ENCODE data around the gene CABCOCO1.

The CABCOCO1 gene

GRCh38 chr10:61803269-61803668 is 140.5 kb downstream of the CABCOCO1 start:
- H3K27ac ChIP-seq (ENCODE audit: low read depth, low read length) = no peak overlapping the region
- H3K36me3 ChIP-seq (ENCODE audit: control insufficient read depth in 5 of 5, insufficient read depth in 5 of 5, low read length in 5 of 5) = no peaks in the 10 kb centered on the region
- H3K4me1 ChIP-seq (ENCODE audit: control insufficient read depth in 5 of 5, insufficient read depth in 5 of 5, low read length in 5 of 5) = no peaks in the 10 kb centered on the region
- no peaks in the 10 kb centered on the region for H3K9me3 ChIP-seq (ENCODE audit: control insufficient read depth in 5 of 5, low read length in 5 of 5)
- no peak overlapping the region for H3K4me3 ChIP-seq (ENCODE audit: low read depth in 1 of 5, low read length in 5 of 5)
- no peak overlapping the region for H3K9ac ChIP-seq (ENCODE audit: low read length in 5 of 5)
- H3K27me3 ChIP-seq (ENCODE audit: control insufficient read depth in 5 of 5, insufficient read depth in 4 of 5, low read length in 5 of 5) = no peaks in the 10 kb centered on the region

- no peak overlapping the region for H3K9ac ChIP-seq (ENCODE audit: low read length in 5 of 5)
- no peaks in the 10 kb centered on the region for H3K27me3 ChIP-seq (ENCODE audit: control insufficient read depth in 5 of 5, insufficient read depth in 4 of 5, low read length in 5 of 5)
- no peaks in the 10 kb centered on the region for H3K4me1 ChIP-seq (ENCODE audit: control insufficient read depth in 5 of 5, insufficient read depth in 5 of 5, low read length in 5 of 5)
- H3K4me3 ChIP-seq (ENCODE audit: low read depth in 1 of 5, low read length in 5 of 5) = no peak overlapping the region
- H3K36me3 ChIP-seq (ENCODE audit: control insufficient read depth in 5 of 5, insufficient read depth in 5 of 5, low read length in 5 of 5) = no peaks in the 10 kb centered on the region
- H3K9me3 ChIP-seq (ENCODE audit: control insufficient read depth in 5 of 5, low read length in 5 of 5) = no peaks in the 10 kb centered on the region
- no peak overlapping the region for H3K27ac ChIP-seq (ENCODE audit: low read depth, low read length)
These were observed 141.7 kb downstream of the CABCOCO1 start for GRCh38 chr10:61804414-61804813.

- Histone ChIP-seq H3K27me3 (ENCODE audit: control insufficient read depth in 5 of 5, insufficient read depth in 4 of 5, low read length in 5 of 5) (no peaks in the 10 kb centered on the region), H3K4me3 (ENCODE audit: low read depth in 1 of 5, low read length in 5 of 5) (no peak overlapping the region), H3K27ac (ENCODE audit: low read depth, low read length) (no peak overlapping the region), H3K9me3 (ENCODE audit: control insufficient read depth in 5 of 5, low read length in 5 of 5) (no peaks in the 10 kb centered on the region), H3K9ac (ENCODE audit: low read length in 5 of 5) (no peak overlapping the region), H3K36me3 (ENCODE audit: control insufficient read depth in 5 of 5, insufficient read depth in 5 of 5, low read length in 5 of 5) (no peaks in the 10 kb centered on the region), H3K4me1 (ENCODE audit: control insufficient read depth in 5 of 5, insufficient read depth in 5 of 5, low read length in 5 of 5) (no peaks in the 10 kb centered on the region)
These were observed 142.4 kb downstream of the CABCOCO1 start for GRCh38 chr10:61805091-61805490.

- no peak overlapping the region for H3K4me3 ChIP-seq (ENCODE audit: low read depth in 1 of 5, low read length in 5 of 5)
- H3K4me1 ChIP-seq (ENCODE audit: control insufficient read depth in 5 of 5, insufficient read depth in 5 of 5, low read length in 5 of 5) = no peaks in the 10 kb centered on the region
- H3K27ac ChIP-seq (ENCODE audit: low read depth, low read length) = no peak overlapping the region
- H3K36me3 ChIP-seq (ENCODE audit: control insufficient read depth in 5 of 5, insufficient read depth in 5 of 5, low read length in 5 of 5) = no peaks in the 10 kb centered on the region
- H3K27me3 ChIP-seq (ENCODE audit: control insufficient read depth in 5 of 5, insufficient read depth in 4 of 5, low read length in 5 of 5) = no peaks in the 10 kb centered on the region
- no peak overlapping the region for H3K9ac ChIP-seq (ENCODE audit: low read length in 5 of 5)
- no peaks in the 10 kb centered on the region for H3K9me3 ChIP-seq (ENCODE audit: control insufficient read depth in 5 of 5, low read length in 5 of 5)
These were observed 147.5 kb downstream of the CABCOCO1 start for GRCh38 chr10:61810263-61810662.

- Histone ChIP-seq H3K9me3 (ENCODE audit: control insufficient read depth in 5 of 5, low read length in 5 of 5) (no peaks in the 10 kb centered on the region), H3K27ac (ENCODE audit: low read depth, low read length) (no peak overlapping the region), H3K9ac (ENCODE audit: low read length in 5 of 5) (no peak overlapping the region), H3K27me3 (ENCODE audit: control insufficient read depth in 5 of 5, insufficient read depth in 4 of 5, low read length in 5 of 5) (no peaks in the 10 kb centered on the region), H3K4me3 (ENCODE audit: low read depth in 1 of 5, low read length in 5 of 5) (no peak overlapping the region), H3K4me1 (ENCODE audit: control insufficient read depth in 5 of 5, insufficient read depth in 5 of 5, low read length in 5 of 5) (no peaks in the 10 kb centered on the region), H3K36me3 (ENCODE audit: control insufficient read depth in 5 of 5, insufficient read depth in 5 of 5, low read length in 5 of 5) (no peaks in the 10 kb centered on the region)
These were observed 149.5 kb downstream of the CABCOCO1 start for GRCh38 chr10:61812052-61812721.

GRCh38 chr10:61812920-61813319 is 150.2 kb downstream of the CABCOCO1 start:
- H3K9me3 ChIP-seq (ENCODE audit: control insufficient read depth in 5 of 5, low read length in 5 of 5) = no peaks in the 10 kb centered on the region
- H3K27ac ChIP-seq (ENCODE audit: low read depth, low read length) = no peak overlapping the region
- no peaks in the 10 kb centered on the region for H3K27me3 ChIP-seq (ENCODE audit: control insufficient read depth in 5 of 5, insufficient read depth in 4 of 5, low read length in 5 of 5)
- no peaks in the 10 kb centered on the region for H3K4me1 ChIP-seq (ENCODE audit: control insufficient read depth in 5 of 5, insufficient read depth in 5 of 5, low read length in 5 of 5)
- H3K4me3 ChIP-seq (ENCODE audit: low read depth in 1 of 5, low read length in 5 of 5) = no peak overlapping the region
- H3K9ac ChIP-seq (ENCODE audit: low read length in 5 of 5) = no peak overlapping the region
- H3K36me3 ChIP-seq (ENCODE audit: control insufficient read depth in 5 of 5, insufficient read depth in 5 of 5, low read length in 5 of 5) = no peaks in the 10 kb centered on the region

- Histone ChIP-seq H3K9me3 (ENCODE audit: control insufficient read depth in 5 of 5, low read length in 5 of 5) (no peaks in the 10 kb centered on the region), H3K36me3 (ENCODE audit: control insufficient read depth in 5 of 5, insufficient read depth in 5 of 5, low read length in 5 of 5) (no peaks in the 10 kb centered on the region), H3K27me3 (ENCODE audit: control insufficient read depth in 5 of 5, insufficient read depth in 4 of 5, low read length in 5 of 5) (no peaks in the 10 kb centered on the region), H3K9ac (ENCODE audit: low read length in 5 of 5) (no peak overlapping the region), H3K4me1 (ENCODE audit: control insufficient read depth in 5 of 5, insufficient read depth in 5 of 5, low read length in 5 of 5) (no peaks in the 10 kb centered on the region), H3K27ac (ENCODE audit: low read depth, low read length) (no peak overlapping the region), H3K4me3 (ENCODE audit: low read depth in 1 of 5, low read length in 5 of 5) (no peak overlapping the region)
These were observed 151.4 kb downstream of the CABCOCO1 start for GRCh38 chr10:61814160-61814559.

GRCh38 chr10:61815496-61815895 is 152.8 kb downstream of the CABCOCO1 start:
- no peak overlapping the region for H3K9ac ChIP-seq (ENCODE audit: low read length in 5 of 5)

More at GRCh38 chr10:61815496-61815895, 152.8 kb downstream of the CABCOCO1 start:
- H3K36me3 ChIP-seq (ENCODE audit: control insufficient read depth in 5 of 5, insufficient read depth in 5 of 5, low read length in 5 of 5) = no peaks in the 10 kb centered on the region
- no peaks in the 10 kb centered on the region for H3K27me3 ChIP-seq (ENCODE audit: control insufficient read depth in 5 of 5, insufficient read depth in 4 of 5, low read length in 5 of 5)
- H3K4me3 ChIP-seq (ENCODE audit: low read depth in 1 of 5, low read length in 5 of 5) = no peak overlapping the region
- H3K4me1 ChIP-seq (ENCODE audit: control insufficient read depth in 5 of 5, insufficient read depth in 5 of 5, low read length in 5 of 5) = no peaks in the 10 kb centered on the region
- no peaks in the 10 kb centered on the region for H3K9me3 ChIP-seq (ENCODE audit: control insufficient read depth in 5 of 5, low read length in 5 of 5)
- H3K27ac ChIP-seq (ENCODE audit: low read depth, low read length) = no peak overlapping the region

Data from subcutaneous abdominal adipose tissue (tissue), 5 donors.